GM23338 (cell line): ENCODE data around the gene CA6. TPM values are rescaled to one million over a fixed set of nuclear protein-coding genes. Genes with fewer than 3 reads are reported as not detected.

Experiments used
- ATAC-seq: fragments of 200-7000 bp; cut with Tn5 transposase; 3 replicates; pipeline ENCODE4 v1.9.1; 2020
- DNase-seq: peaks from one replicate; pipeline ENCODE4 v3.0.0-alpha.2; 2015; ENCODE audit warnings: low spot score
- H2AFZ ChIP-seq: fragments of 200-600 bp; sonication (generic); 2 replicates; pipeline ENCODE4 v1.8.0; 2016; ENCODE audit warnings: antibody characterized with exemption, mild to moderate bottlenecking, moderate library complexity
- H3F3A ChIP-seq: fragments of 200-600 bp; sonication (generic); replicated peaks from 2 replicates; pipeline ENCODE4 v1.8.0; 2017; ENCODE audit warnings: antibody characterized with exemption, mixed run types, low read depth
- H3K27ac ChIP-seq: fragments of 200-600 bp; sonication (generic); 2 replicates; pipeline ENCODE4 v1.6.1; 2016; ENCODE audit warnings: low read depth
- H3K27me3 ChIP-seq: fragments of 200-600 bp; sonication (generic); 2 replicates; pipeline ENCODE4 v1.8.0; 2016; ENCODE audit warnings: mild to moderate bottlenecking, mixed run types, moderate library complexity; ENCODE audit not compliant: insufficient read depth
- H3K36me3 ChIP-seq: fragments of 200-600 bp; sonication (generic); 2 replicates; pipeline ENCODE4 v1.8.0; 2016; ENCODE audit warnings: mild to moderate bottlenecking; ENCODE audit not compliant: insufficient read depth
- H3K4me1 ChIP-seq: fragments of 200-600 bp; sonication (generic); 2 replicates; pipeline ENCODE4 v1.8.0; 2016; ENCODE audit warnings: mild to moderate bottlenecking, moderate library complexity; ENCODE audit not compliant: insufficient read depth
- H3K4me2 ChIP-seq: fragments of 200-600 bp; sonication (generic); 2 replicates; pipeline ENCODE4 v1.7.1; 2017; ENCODE audit warnings: mixed run types
- H3K4me3 ChIP-seq: fragments of 200-600 bp; sonication (generic); 2 replicates; pipeline ENCODE4 v1.6.1; 2016; ENCODE audit warnings: mixed run types
- H3K79me2 ChIP-seq: fragments of 200-600 bp; sonication (generic); replicated peaks from 2 replicates; pipeline ENCODE4 v1.8.0; 2017; ENCODE audit warnings: mild to moderate bottlenecking; ENCODE audit not compliant: insufficient read depth
- H3K9me2 ChIP-seq: fragments of 200-600 bp; sonication (generic); 2 replicates; pipeline ENCODE4 v1.8.0; 2017; ENCODE audit not compliant: insufficient read depth
- H4K20me1 ChIP-seq: fragments of 200-600 bp; sonication (generic); replicated peaks from 2 replicates; pipeline ENCODE4 v1.8.0; 2017; ENCODE audit warnings: mild to moderate bottlenecking; ENCODE audit not compliant: insufficient read depth
- H3K27ac Mint-ChIP-seq: 2 replicates; pipeline ENCODE4 v1.8.0; 2020; ENCODE audit warnings: inconsistent platforms, mild to moderate bottlenecking, moderate library complexity, mixed read lengths
- H3K27me3 Mint-ChIP-seq: 3 replicates; pipeline ENCODE4 v1.8.0; 2022; ENCODE audit warnings: low read depth, mild to moderate bottlenecking, moderate library complexity, mixed read lengths, inconsistent platforms; ENCODE audit not compliant: insufficient read depth, poor library complexity
- H3K36me3 Mint-ChIP-seq: 3 replicates; pipeline ENCODE4 v1.8.0; 2021; ENCODE audit warnings: low read depth, mild to moderate bottlenecking, inconsistent platforms, moderate library complexity, mixed read lengths
- H3K4me1 Mint-ChIP-seq: 3 replicates; pipeline ENCODE4 v1.8.0; 2020; ENCODE audit warnings: mild to moderate bottlenecking, inconsistent platforms, mixed read lengths
- H3K4me3 Mint-ChIP-seq: 3 replicates; pipeline ENCODE4 v1.8.0; 2021; ENCODE audit warnings: moderate library complexity, mild to moderate bottlenecking, inconsistent platforms, mixed read lengths
- H3K9me3 Mint-ChIP-seq: 3 replicates; pipeline ENCODE4 v1.8.0; 2020; ENCODE audit warnings: moderate library complexity, mild to moderate bottlenecking, inconsistent platforms, mixed read lengths
- EZH2 ChIP-seq: fragments of 200-600 bp; sonication (generic); IDR thresholded peaks from one replicate; pipeline ENCODE4 v1.8.0; 2017; ENCODE audit warnings: antibody characterized with exemption, mild to moderate bottlenecking, low read depth; ENCODE audit not compliant: unreplicated experiment
- EZH2phosphoT487 ChIP-seq: fragments of 200-600 bp; sonication (generic); IDR thresholded peaks from one replicate; pipeline ENCODE4 v1.8.1; 2018; ENCODE audit warnings: antibody characterized with exemption; ENCODE audit not compliant: unreplicated experiment
- NANOG ChIP-seq: IDR thresholded peaks from 2 replicates; pipeline ENCODE4 v1.6.1; 2016; ENCODE audit warnings: antibody characterized with exemption, borderline replicate concordance
- POLR2AphosphoS5 ChIP-seq: IDR thresholded peaks from 2 replicates; pipeline ENCODE4 v1.6.1; 2016; ENCODE audit warnings: antibody characterized with exemption, low read depth
- polyA plus RNA-seq: library from polyadenylated mRNA; unstranded; fragments of >200 nt; fragmentation: Nextera tagmentation; extraction: Ambion mirVana; gene quantifications from 2 replicates; pipeline ENCODE4 v1.2.1, GENCODE V29; 2016
- total RNA-seq: library from RNA; depleted of rRNA; stranded (reverse); fragments of >200 nt; shearing (Covaris generic); gene quantifications from 2 replicates; pipeline ENCODE4 v1.2.3, GENCODE V29; 2014
- TF ChIP-seq, protein P1 (sequence below): IDR thresholded peaks from one replicate; pipeline ENCODE4 v1.6.1; 2018; ENCODE audit warnings: antibody characterized with exemption; ENCODE audit not compliant: unreplicated experiment
- TF ChIP-seq, protein P2 (sequence below): fragments of 250-450 bp; sonication (Bioruptor Pico); IDR thresholded peaks from 2 replicates; pipeline ENCODE4 v1.5.0; 2020; ENCODE audit warnings: mild to moderate bottlenecking, moderate library complexity
- TF ChIP-seq, protein P3 (sequence below), 2 experiments: fragments of 200-600 bp in 1 of 2; sonication (generic) in 1 of 2; conservative IDR thresholded peaks; 2 replicates each; pipeline versions ENCODE4 v1.5.1 to v1.6.1; 2016 to 2017; ENCODE audit warnings: antibody characterized with exemption in 2 of 2, low read depth in 2 of 2, mild to moderate bottlenecking in 2 of 2, moderate library complexity in 1 of 2

Gene CA6
- total and polyA plus RNA-seq, 2 experiments from 2014 or later, result not detected

DNA sequence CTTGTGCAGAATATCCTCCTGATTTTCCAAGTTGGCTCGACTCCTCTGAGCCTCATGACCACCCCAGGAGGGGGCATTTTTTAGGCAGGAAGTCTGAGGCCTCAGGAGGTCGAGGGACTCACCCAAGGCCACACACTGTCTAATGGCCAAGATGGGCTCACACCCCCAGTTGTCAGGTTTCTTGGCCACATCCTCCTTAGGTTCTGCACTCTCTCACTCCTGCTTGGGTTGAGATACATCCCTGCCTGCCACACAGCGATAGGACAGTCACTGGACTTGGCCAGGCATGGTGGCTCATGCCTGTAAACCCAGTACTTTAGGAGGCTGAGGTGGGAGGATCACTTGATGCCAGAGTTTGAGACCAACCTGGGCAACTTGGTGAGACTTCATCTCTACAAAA, 4.6 kb downstream of the CA6 start:
- Histone ChIP-seq H3K9me2 (no peaks in the 10 kb centered on the region), H3K4me1 (peaks cover 11% of the 10 kb centered on the region; the same call in 1 of the 2 replicates), H3K79me2 (no peaks in the 10 kb centered on the region), H3K4me2 (no peak overlapping the region), H3F3A (no peaks in the 10 kb centered on the region), H3K36me3 (no peaks in the 10 kb centered on the region), H3K27ac (no peak overlapping the region), H2AFZ (no peak overlapping the region), H3K27me3 (no peaks in the 10 kb centered on the region), H3K4me3 (no peak overlapping the region), H4K20me1 (no peaks in the 10 kb centered on the region)
- Mint-ChIP-seq H3K27ac (no peak overlapping the region), H3K27me3 (peaks cover 7% of the 10 kb centered on the region), H3K9me3 (no peaks in the 10 kb centered on the region), H3K36me3 (no peaks in the 10 kb centered on the region), H3K4me3 (no peak overlapping the region), H3K4me1 (peaks cover 4% of the 10 kb centered on the region; the same call in 2 of the 3 replicates)
- TF ChIP-seq POLR2AphosphoS5 (no peak), EZH2 (no peak), EZH2phosphoT487 (no peak), NANOG (no peak)
- TF ChIP-seq, protein P1, sequence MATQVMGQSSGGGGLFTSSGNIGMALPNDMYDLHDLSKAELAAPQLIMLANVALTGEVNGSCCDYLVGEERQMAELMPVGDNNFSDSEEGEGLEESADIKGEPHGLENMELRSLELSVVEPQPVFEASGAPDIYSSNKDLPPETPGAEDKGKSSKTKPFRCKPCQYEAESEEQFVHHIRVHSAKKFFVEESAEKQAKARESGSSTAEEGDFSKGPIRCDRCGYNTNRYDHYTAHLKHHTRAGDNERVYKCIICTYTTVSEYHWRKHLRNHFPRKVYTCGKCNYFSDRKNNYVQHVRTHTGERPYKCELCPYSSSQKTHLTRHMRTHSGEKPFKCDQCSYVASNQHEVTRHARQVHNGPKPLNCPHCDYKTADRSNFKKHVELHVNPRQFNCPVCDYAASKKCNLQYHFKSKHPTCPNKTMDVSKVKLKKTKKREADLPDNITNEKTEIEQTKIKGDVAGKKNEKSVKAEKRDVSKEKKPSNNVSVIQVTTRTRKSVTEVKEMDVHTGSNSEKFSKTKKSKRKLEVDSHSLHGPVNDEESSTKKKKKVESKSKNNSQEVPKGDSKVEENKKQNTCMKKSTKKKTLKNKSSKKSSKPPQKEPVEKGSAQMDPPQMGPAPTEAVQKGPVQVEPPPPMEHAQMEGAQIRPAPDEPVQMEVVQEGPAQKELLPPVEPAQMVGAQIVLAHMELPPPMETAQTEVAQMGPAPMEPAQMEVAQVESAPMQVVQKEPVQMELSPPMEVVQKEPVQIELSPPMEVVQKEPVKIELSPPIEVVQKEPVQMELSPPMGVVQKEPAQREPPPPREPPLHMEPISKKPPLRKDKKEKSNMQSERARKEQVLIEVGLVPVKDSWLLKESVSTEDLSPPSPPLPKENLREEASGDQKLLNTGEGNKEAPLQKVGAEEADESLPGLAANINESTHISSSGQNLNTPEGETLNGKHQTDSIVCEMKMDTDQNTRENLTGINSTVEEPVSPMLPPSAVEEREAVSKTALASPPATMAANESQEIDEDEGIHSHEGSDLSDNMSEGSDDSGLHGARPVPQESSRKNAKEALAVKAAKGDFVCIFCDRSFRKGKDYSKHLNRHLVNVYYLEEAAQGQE, result no peak
- DNase-seq, result no peak
- no peak for ATAC-seq

DNA sequence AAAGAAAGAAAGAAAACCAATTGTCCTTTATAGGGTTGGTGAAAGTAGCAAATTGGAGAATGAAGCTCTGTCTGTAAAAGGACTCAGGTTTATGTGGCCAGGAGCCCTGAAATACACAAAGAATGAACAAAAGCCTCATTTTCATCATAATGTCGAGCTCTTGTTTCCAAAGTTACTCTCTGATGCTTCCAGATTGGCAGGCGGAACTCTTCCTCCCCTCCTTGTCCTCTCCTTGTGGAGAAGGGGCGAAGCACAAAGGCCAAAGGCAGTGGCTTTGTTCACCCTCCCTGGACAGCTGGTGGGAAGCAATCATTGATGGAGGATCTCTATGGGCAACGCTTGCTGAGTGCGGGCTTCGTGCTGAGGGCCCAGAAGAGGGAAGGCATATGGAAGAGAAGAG, 5.6 kb downstream of the CA6 start:
- H3K9me3 Mint-ChIP-seq, result no peaks in the 10 kb centered on the region

More for the DNA sequence above, 5.6 kb downstream of the CA6 start:
- H3K9me2 ChIP-seq, result no peaks in the 10 kb centered on the region
- Mint-ChIP-seq H3K27ac (no peak overlapping the region), H3K36me3 (no peaks in the 10 kb centered on the region), H3K27me3 (peaks cover 4% of the 10 kb centered on the region), H3K4me1 (peaks cover 4% of the 10 kb centered on the region; the same call in 2 of the 3 replicates), H3K4me3 (no peak overlapping the region)
- peak overlapping the region; percentile 57 for H2AFZ ChIP-seq
- ATAC-seq, result peak; percentile 86
- no peaks in the 10 kb centered on the region for H3F3A ChIP-seq
- no peak overlapping the region for H3K27ac ChIP-seq
- H3K36me3 ChIP-seq, result no peaks in the 10 kb centered on the region
- no peaks in the 10 kb centered on the region for H3K27me3 ChIP-seq
- H4K20me1 ChIP-seq, result no peaks in the 10 kb centered on the region
- TF ChIP-seq, protein P2, sequence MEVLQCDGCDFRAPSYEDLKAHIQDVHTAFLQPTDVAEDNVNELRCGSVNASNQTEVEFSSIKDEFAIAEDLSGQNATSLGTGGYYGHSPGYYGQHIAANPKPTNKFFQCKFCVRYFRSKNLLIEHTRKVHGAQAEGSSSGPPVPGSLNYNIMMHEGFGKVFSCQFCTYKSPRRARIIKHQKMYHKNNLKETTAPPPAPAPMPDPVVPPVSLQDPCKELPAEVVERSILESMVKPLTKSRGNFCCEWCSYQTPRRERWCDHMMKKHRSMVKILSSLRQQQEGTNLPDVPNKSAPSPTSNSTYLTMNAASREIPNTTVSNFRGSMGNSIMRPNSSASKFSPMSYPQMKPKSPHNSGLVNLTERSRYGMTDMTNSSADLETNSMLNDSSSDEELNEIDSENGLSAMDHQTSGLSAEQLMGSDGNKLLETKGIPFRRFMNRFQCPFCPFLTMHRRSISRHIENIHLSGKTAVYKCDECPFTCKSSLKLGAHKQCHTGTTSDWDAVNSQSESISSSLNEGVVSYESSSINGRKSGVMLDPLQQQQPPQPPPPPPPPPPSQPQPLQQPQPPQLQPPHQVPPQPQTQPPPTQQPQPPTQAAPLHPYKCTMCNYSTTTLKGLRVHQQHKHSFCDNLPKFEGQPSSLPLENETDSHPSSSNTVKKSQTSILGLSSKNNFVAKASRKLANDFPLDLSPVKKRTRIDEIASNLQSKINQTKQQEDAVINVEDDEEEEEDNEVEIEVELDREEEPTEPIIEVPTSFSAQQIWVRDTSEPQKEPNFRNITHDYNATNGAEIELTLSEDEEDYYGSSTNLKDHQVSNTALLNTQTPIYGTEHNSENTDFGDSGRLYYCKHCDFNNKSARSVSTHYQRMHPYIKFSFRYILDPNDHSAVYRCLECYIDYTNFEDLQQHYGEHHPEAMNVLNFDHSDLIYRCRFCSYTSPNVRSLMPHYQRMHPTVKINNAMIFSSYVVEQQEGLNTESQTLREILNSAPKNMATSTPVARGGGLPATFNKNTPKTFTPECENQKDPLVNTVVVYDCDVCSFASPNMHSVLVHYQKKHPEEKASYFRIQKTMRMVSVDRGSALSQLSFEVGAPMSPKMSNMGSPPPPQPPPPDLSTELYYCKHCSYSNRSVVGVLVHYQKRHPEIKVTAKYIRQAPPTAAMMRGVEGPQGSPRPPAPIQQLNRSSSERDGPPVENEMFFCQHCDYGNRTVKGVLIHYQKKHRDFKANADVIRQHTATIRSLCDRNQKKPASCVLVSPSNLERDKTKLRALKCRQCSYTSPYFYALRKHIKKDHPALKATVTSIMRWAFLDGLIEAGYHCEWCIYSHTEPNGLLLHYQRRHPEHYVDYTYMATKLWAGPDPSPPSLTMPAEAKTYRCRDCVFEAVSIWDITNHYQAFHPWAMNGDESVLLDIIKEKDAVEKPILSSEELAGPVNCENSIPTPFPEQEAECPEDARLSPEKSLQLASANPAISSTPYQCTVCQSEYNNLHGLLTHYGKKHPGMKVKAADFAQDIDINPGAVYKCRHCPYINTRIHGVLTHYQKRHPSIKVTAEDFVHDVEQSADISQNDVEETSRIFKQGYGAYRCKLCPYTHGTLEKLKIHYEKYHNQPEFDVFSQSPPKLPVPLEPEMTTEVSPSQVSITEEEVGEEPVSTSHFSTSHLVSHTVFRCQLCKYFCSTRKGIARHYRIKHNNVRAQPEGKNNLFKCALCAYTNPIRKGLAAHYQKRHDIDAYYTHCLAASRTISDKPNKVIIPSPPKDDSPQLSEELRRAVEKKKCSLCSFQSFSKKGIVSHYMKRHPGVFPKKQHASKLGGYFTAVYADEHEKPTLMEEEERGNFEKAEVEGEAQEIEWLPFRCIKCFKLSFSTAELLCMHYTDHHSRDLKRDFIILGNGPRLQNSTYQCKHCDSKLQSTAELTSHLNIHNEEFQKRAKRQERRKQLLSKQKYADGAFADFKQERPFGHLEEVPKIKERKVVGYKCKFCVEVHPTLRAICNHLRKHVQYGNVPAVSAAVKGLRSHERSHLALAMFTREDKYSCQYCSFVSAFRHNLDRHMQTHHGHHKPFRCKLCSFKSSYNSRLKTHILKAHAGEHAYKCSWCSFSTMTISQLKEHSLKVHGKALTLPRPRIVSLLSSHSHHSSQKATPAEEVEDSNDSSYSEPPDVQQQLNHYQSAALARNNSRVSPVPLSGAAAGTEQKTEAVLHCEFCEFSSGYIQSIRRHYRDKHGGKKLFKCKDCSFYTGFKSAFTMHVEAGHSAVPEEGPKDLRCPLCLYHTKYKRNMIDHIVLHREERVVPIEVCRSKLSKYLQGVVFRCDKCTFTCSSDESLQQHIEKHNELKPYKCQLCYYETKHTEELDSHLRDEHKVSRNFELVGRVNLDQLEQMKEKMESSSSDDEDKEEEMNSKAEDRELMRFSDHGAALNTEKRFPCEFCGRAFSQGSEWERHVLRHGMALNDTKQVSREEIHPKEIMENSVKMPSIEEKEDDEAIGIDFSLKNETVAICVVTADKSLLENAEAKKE (CRISPR knock-in tag), result no peak
- TF ChIP-seq, protein P3, sequence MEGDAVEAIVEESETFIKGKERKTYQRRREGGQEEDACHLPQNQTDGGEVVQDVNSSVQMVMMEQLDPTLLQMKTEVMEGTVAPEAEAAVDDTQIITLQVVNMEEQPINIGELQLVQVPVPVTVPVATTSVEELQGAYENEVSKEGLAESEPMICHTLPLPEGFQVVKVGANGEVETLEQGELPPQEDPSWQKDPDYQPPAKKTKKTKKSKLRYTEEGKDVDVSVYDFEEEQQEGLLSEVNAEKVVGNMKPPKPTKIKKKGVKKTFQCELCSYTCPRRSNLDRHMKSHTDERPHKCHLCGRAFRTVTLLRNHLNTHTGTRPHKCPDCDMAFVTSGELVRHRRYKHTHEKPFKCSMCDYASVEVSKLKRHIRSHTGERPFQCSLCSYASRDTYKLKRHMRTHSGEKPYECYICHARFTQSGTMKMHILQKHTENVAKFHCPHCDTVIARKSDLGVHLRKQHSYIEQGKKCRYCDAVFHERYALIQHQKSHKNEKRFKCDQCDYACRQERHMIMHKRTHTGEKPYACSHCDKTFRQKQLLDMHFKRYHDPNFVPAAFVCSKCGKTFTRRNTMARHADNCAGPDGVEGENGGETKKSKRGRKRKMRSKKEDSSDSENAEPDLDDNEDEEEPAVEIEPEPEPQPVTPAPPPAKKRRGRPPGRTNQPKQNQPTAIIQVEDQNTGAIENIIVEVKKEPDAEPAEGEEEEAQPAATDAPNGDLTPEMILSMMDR (conservative IDR thresholded peaks at IDR 0.05; ENCODE audit: low read depth in 2 of 2), result no peak
- H3K4me1 ChIP-seq, result peaks cover 11% of the 10 kb centered on the region; the same call in 1 of the 2 replicates
- no peaks in the 10 kb centered on the region for H3K79me2 ChIP-seq
- peak; percentile 40 for DNase-seq
- no peak overlapping the region for H3K4me2 ChIP-seq
- no peak overlapping the region for H3K4me3 ChIP-seq
